HG03095 (cell line): ENCODE results near the gene KCNQ5.

Source experiments
- ATAC-seq: cut with Tn5 transposase; IDR thresholded peaks from one replicate; pipeline ENCODE4 v1.9.1; 2021; ENCODE audit warnings: moderate library complexity; ENCODE audit not compliant: unreplicated experiment

KCNQ5 gene

GRCh38 chr6:72789145-72789544, 167.3 kb downstream of the KCNQ5 start:
- ATAC-seq: no peak

GRCh38 chr6:72792692-72793091, 170.8 kb downstream of the KCNQ5 start:
- ATAC-seq: no peak

GRCh38 chr6:72793641-72794395, 172.0 kb downstream of the KCNQ5 start:
- no peak for ATAC-seq

GRCh38 chr6:72798196-72798595, 176.3 kb downstream of the KCNQ5 start:
- ATAC-seq: no peak

GRCh38 chr6:72809746-72810379, 188.0 kb downstream of the KCNQ5 start:
- ATAC-seq: no peak

- ATAC-seq: no peak
These were observed 188.9 kb downstream of the KCNQ5 start for GRCh38 chr6:72810571-72811280.

GRCh38 chr6:72811971-72812421, 190.1 kb downstream of the KCNQ5 start:
- no peak for ATAC-seq

- ATAC-seq: no peak
These were observed 192.1 kb downstream of the KCNQ5 start for GRCh38 chr6:72813807-72814596.

GRCh38 chr6:72816022-72816421, 194.2 kb downstream of the KCNQ5 start:
- ATAC-seq: no peak

GRCh38 chr6:72817208-72817607, 195.3 kb downstream of the KCNQ5 start:
- ATAC-seq: no peak

GRCh38 chr6:72819609-72820008, 197.7 kb downstream of the KCNQ5 start:
- no peak for ATAC-seq

- no peak for ATAC-seq
These were observed 198.3 kb downstream of the KCNQ5 start for GRCh38 chr6:72820153-72820552.

- no peak for ATAC-seq
These were observed 199.0 kb downstream of the KCNQ5 start for GRCh38 chr6:72820906-72821305.

- no peak for ATAC-seq
These were observed 200.2 kb downstream of the KCNQ5 start for GRCh38 chr6:72822023-72822422.

- ATAC-seq: no peak
These were observed 200.8 kb downstream of the KCNQ5 start for GRCh38 chr6:72822691-72823090.

- peak; percentile 65 for ATAC-seq
These were observed 203.0 kb downstream of the KCNQ5 start for GRCh38 chr6:72824833-72825232.

- peak; percentile 44 for ATAC-seq
These were observed 203.5 kb downstream of the KCNQ5 start for GRCh38 chr6:72825315-72825911.

GRCh38 chr6:72826037-72826436, 204.2 kb downstream of the KCNQ5 start:
- no peak for ATAC-seq

- ATAC-seq: no peak
These were observed 205.0 kb downstream of the KCNQ5 start for GRCh38 chr6:72826744-72827438.

GRCh38 chr6:72828904-72829303, 207.0 kb downstream of the KCNQ5 start:
- ATAC-seq: no peak
